ENCODE results near the gene ARL4A. TPM values are rescaled to one million over a fixed set of nuclear protein-coding genes. Genes with fewer than 3 reads are reported as not detected.

Gene ARL4A
- polyA plus RNA-seq, 4 donors = 23.5 to 38.8 (median 28.9) TPM

DNA sequence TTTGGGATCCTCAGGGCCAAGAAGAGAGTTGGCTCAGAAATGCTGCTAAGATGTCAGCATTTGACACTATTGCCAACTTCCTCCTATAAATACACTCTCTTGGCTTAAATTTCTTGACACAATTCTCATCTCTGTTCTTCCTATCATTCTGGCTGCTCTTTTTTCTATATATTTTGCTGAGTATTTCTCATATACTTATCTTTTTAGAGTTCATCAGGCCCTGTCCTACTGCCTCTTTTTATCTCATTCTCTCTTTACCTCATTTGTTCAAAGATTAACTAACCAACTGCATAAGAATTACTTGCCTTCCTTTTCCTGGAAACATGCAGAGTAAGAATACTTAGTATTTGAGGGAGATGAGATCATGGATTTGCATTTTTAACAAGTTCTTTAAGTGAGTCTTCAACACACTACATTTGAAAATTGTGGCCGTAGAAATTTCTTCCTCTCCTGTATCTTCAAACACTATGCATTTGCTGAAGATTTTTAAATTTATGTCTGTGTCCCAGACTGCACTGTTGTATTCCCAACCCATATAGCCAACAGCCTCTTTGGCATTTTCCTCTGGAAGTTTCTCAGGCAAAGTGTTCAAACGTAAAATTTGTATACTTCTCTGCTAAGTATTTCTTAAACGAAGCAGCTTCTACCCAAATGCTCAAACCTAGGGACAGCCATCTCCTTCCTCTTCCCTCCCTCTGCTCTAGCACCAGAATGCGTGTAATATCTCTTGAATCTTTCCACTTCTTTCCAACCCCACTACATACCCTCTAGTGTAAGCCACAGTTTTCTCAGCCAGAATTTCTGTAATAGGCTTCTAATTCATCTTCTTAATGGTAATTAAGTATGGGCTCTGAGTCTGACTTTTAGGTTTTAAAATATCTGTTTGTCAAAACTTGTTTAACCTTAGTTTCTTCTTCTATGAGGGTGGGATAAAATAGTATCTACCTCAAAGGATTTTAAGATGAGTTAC, 35.5 kb downstream of the ARL4A start:
- DNase-seq (ENCODE audit: low read depth in 4 of 4, low spot score in 2 of 4) = no peak

GRCh38 chr7:12725575-12726316, 38.3 kb downstream of the ARL4A start:
- no peak for DNase-seq (ENCODE audit: low read depth in 4 of 4, low spot score in 2 of 4)

DNA sequence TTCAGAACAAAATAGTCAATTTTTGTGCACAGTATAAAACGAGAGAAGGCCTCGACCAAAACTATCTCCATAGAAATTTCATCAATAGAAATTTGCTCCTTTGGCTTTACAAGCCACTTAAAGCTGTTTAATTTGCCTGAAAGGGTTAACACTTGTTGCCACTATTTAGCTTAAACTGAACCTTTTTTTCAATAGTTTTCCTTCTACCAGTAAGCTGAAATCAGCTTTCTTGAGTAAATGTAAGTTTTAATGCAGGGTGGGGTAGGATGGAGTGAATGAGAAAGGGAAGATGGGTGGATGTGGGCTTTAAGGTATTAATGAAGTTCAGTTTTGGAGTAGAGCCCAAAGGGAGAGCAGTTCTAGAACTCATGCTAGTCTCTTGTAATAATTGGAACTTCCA, 39.5 kb downstream of the ARL4A start:
- DNase-seq (ENCODE audit: low read depth in 4 of 4, low spot score in 2 of 4) = no peak

GRCh38 chr7:12727455-12728191, 40.2 kb downstream of the ARL4A start:
- DNase-seq (ENCODE audit: low read depth in 4 of 4, low spot score in 2 of 4) = no peak

GRCh38 chr7:12728192-12728538, 40.7 kb downstream of the ARL4A start:
- DNase-seq (ENCODE audit: low read depth in 4 of 4, low spot score in 2 of 4) = no peak

GRCh38 chr7:12729112-12729511, 41.7 kb downstream of the ARL4A start:
- no peak for DNase-seq (ENCODE audit: low read depth in 4 of 4, low spot score in 2 of 4)

DNA sequence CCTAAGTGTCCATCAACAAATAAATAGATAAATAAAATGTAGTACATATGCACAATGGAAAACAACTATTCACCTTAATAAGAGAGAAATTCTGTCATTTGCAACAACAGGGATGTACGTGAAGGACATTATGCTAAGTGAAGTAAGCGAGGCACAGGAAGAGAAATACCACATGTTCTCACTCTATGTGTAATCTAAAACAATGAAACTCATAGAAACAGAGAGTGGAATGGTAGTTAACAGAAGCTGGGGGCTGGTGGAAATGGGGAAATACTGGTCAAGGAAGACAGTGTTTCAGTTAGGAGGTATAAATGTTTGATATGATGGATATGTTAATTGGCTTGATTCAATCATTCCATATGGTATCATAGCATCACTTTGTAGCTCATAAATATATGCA, 43.1 kb downstream of the ARL4A start:
- DNase-seq (ENCODE audit: low read depth in 4 of 4, low spot score in 2 of 4) = no peak

- DNase-seq (ENCODE audit: low read depth in 4 of 4, low spot score in 2 of 4) = no peak
Observed at GRCh38 chr7:12731214-12731656, 43.8 kb downstream of the ARL4A start.

DNA sequence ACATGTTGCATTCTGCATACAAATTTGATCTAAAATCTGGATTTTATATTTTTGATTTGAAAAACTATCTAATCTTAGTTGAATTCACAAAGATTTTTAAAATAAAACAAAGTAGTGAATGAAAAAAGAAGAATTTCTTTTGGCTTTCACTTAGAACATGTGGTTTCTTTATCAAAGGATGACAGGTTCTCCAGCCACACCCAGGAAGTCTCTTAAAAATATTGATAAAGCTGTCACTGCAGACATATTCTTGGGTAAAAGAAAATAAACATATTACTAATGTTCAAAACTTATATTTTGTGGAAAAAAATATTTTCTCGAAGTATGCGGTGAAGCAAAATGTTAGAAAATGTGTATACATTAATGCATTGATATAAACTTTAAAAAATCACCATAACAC, 44.3 kb downstream of the ARL4A start:
- no peak for DNase-seq (ENCODE audit: low read depth in 4 of 4, low spot score in 2 of 4)

DNA sequence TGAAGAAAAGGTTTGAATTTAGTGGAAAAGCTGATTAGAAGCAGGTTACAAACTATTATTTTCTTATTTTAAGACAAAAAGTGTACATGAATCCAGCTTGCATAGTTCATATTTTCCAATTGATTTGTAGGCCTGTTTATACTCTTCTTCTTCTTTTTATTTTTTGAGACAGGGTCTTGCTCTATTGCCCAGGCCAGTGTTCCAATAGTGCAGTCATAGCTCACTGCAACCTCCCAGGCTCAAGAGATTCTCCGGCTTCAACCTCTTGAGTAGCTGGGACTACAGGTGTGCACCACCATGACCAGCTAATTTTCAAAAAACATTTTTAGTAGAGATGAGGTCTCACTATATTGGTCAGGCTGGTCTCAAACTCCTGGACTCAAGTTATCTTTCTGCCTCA, 45.0 kb downstream of the ARL4A start:
- DNase-seq (ENCODE audit: low read depth in 4 of 4, low spot score in 2 of 4) = no peak

DNA sequence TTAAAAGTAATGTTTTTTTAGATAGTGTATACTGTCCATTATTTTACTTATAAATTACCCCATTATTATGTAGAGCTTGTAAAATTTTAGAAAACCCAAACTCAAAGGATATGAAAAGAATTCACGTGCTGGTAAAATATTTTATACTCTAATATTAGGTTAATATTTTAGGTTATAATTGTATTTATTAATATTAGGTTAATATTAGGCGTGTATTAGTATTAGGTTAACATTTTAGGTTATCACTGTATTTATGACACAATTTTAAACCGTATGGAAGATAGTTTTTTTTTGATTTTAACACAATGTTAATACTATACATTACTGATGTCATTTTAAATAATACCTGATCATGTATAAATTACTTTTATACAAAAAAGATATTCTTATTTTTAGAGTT, 48.5 kb downstream of the ARL4A start:
- no peak for DNase-seq (ENCODE audit: low read depth in 4 of 4, low spot score in 2 of 4)

DNA sequence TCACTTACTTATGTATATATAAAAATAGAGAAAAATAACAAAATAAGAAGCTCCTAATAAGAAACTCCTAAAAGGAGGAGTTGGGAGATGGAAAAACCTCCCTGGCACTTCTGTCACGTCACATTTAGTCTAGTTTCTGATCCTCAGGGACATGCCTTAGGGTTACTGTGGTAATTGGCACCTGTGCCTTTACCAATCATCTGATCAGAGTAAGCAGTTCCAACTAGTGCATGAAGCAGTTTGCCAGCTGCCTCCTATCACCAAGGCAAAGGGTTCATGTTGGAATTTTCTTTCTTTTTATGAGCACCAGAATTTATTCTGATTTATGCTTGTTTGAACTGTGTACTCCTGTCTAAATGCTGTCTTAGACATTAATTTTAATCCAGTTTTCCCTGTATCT, 49.9 kb downstream of the ARL4A start:
- DNase-seq (ENCODE audit: low read depth in 4 of 4, low spot score in 2 of 4) = no peak

- DNase-seq (ENCODE audit: low read depth in 4 of 4, low spot score in 2 of 4) = no peak
Observed at GRCh38 chr7:12737836-12738235, 50.4 kb downstream of the ARL4A start.

DNA sequence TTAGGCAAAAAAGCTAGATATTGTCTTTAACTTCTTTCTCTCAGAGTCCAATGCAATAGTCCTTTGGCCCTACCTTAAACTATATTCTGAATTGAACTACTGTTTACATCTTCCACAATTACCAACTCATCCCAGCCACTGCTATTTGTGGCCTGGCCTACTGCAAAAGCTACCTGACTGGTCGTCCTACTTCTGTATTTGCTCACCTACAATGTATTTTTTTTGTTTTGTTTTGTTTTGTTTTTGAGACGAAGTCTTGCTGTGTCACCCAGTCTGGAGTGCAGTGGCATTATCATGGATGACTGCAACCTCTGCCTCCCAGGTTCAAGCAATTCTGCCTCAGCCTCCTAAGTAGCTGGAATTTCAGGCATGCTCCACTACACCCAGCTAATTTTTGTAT, 51.2 kb downstream of the ARL4A start:
- no peak for DNase-seq (ENCODE audit: low read depth in 4 of 4, low spot score in 2 of 4)

Other genes with a start within 250 kb of the ARL4A start
- gene SCIN, start 116.9 kb upstream of the ARL4A start, polyA plus RNA-seq (ENCODE audit: insufficient read length in 4 of 4) = 100 to 1,000 TPM; 118 to 127 (median 123) TPM

All from left renal cortex interstitium (tissue), 4 donors.